Tibial nerve (tissue), 4 donors: ENCODE measurements around the gene CECR2.

Experiments used
- CTCF ChIP-seq, 5 experiments: fragments of 200-600 bp in 3 of 5; fragments of 450-650 bp in 2 of 5; sonication (generic) in 3 of 5; IDR thresholded peaks; one replicate each; pipeline ENCODE4 v1.5.1; 2016 to 2019; ENCODE audit warnings: antibody characterized with exemption in 5 of 5, mild to moderate bottlenecking in 3 of 5, moderate library complexity in 2 of 5
- EP300 ChIP-seq, 2 donors: sonication (generic); formaldehyde crosslinking; IDR thresholded peaks; one replicate each; pipeline ENCODE4 v1.6.1; 2017; ENCODE audit warnings: antibody characterized with exemption in 2 of 2, mild to moderate bottlenecking in 1 of 2
- POLR2A ChIP-seq, 2 donors: fragments of 450-650 bp; IDR thresholded peaks; one replicate each; pipeline ENCODE4 v1.6.1; 2017; ENCODE audit warnings: antibody characterized with exemption in 2 of 2, mild to moderate bottlenecking in 2 of 2, moderate library complexity in 2 of 2

GRCh38 chr22:17552737-17553136 is 183.5 kb downstream of the CECR2 start:
- TF ChIP-seq CTCF (IDR thresholded peaks at IDR 0.05) (no peak), POLR2A (IDR thresholded peaks at IDR 0.05) (no peak), EP300 (IDR thresholded peaks at IDR 0.05) (no peak)
